H1 (cell line): ENCODE results near the gene AGPAT2. TPM values are rescaled to one million over a fixed set of nuclear protein-coding genes. Genes with fewer than 3 reads are reported as not detected.

Experiments used
- CTCF ChIA-PET: fragments of 300-600 bp; sonication (Branson Sonifier 250); formaldehyde crosslinking; loops from one replicate; lab custom pipeline; 2021; ENCODE audit not compliant: partially characterized antibody; lab: Charles Lee
- POLR2A ChIA-PET: fragments of 300-600 bp; sonication (Branson Sonifier 250); formaldehyde crosslinking; loops from one replicate; lab custom pipeline; 2021; ENCODE audit warnings: inconsistent platforms; ENCODE audit not compliant: partially characterized antibody; lab: Charles Lee
- DNase-seq, 2 experiments: peaks; one replicate each; pipeline versions ENCODE4 v3.0.0 to v3.0.0-alpha.2; 2010 to 2022; ENCODE audit warnings: low spot score in 2 of 2, low read depth in 1 of 2, mixed read lengths in 1 of 2
- FAIRE-seq: peaks from 2 replicates; lab custom pipeline; 2011; peaks lifted over from hg19 to GRCh38; lab: Jason Lieb, UNC
- H2AFZ ChIP-seq: 2 replicates; pipeline ENCODE4 v1.8.1; 2012; ENCODE audit warnings: low read length, inconsistent platforms
- H2AK5ac ChIP-seq: 2 replicates; pipeline ENCODE4 v1.6.1; 2013; ENCODE audit warnings: low read depth, low read length
- H2BK120ac ChIP-seq: replicated peaks from 2 replicates; pipeline ENCODE3; 2013; ENCODE audit warnings: low read depth, low read length, inconsistent platforms
- H2BK12ac ChIP-seq: 2 replicates; pipeline ENCODE4 v1.6.1; 2013; ENCODE audit warnings: low read depth, low read length
- H2BK15ac ChIP-seq: 2 replicates; pipeline ENCODE4 v1.6.1; 2013; ENCODE audit warnings: low read length
- H2BK20ac ChIP-seq: 2 replicates; pipeline ENCODE4 v1.6.1; 2013; ENCODE audit warnings: low read length
- H2BK5ac ChIP-seq: 2 replicates; pipeline ENCODE4 v1.6.1; 2013; ENCODE audit warnings: low read depth, low read length
- H3K14ac ChIP-seq: 2 replicates; pipeline ENCODE4 v1.6.1; 2013; ENCODE audit warnings: inconsistent platforms; ENCODE audit not compliant: insufficient read length
- H3K18ac ChIP-seq: 2 replicates; pipeline ENCODE4 v1.6.1; 2013; ENCODE audit warnings: low read length; ENCODE audit errors: extremely low read depth
- H3K23ac ChIP-seq: 2 replicates; pipeline ENCODE4 v1.6.1; 2013; ENCODE audit warnings: inconsistent platforms; ENCODE audit not compliant: insufficient read length
- H3K23me2 ChIP-seq: 2 replicates; pipeline ENCODE4 v1.6.1; 2013; ENCODE audit warnings: low read depth, low read length
- H3K27ac ChIP-seq: 2 replicates; pipeline ENCODE4 v1.6.1; 2011; ENCODE audit warnings: low read depth, low read length, inconsistent platforms
- H3K27me3 ChIP-seq, 4 experiments: replicated peaks in 1 of 4; 1 replicate in 1 of 4; 2 replicates in 3 of 4; pipeline versions ENCODE4 v1.6.1 to v1.8.1; 2011 to 2013; ENCODE audit warnings: low read length in 3 of 4, mild to moderate bottlenecking in 3 of 4, inconsistent platforms in 2 of 4, mixed read lengths in 2 of 4, moderate library complexity in 1 of 4; ENCODE audit not compliant: control insufficient read depth in 3 of 4, insufficient read depth in 3 of 4; ENCODE audit errors: extremely low read depth in 1 of 4
- H3K36me3 ChIP-seq, 4 experiments: 2 replicates each; pipeline versions ENCODE4 v1.6.1 to v1.8.1; 2011 to 2013; ENCODE audit warnings: mild to moderate bottlenecking in 4 of 4, low read length in 3 of 4, moderate library complexity in 2 of 4, control low read depth in 1 of 4, inconsistent platforms in 1 of 4; ENCODE audit not compliant: insufficient read depth in 4 of 4, control insufficient read depth in 2 of 4
- H3K4ac ChIP-seq: replicated peaks from 2 replicates; pipeline ENCODE3; 2013; ENCODE audit warnings: low read length, low read depth, mixed read lengths, inconsistent platforms; ENCODE audit not compliant: insufficient read length
- H3K4me1 ChIP-seq, 4 experiments: replicated peaks in 1 of 4; 1 replicate in 1 of 4; 2 replicates in 3 of 4; pipeline versions ENCODE4 v1.6.1 to v1.8.1; 2011 to 2013; ENCODE audit warnings: low read length in 3 of 4, inconsistent platforms in 2 of 4, mixed read lengths in 1 of 4; ENCODE audit not compliant: insufficient read depth in 4 of 4, control insufficient read depth in 3 of 4
- H3K4me2 ChIP-seq, 2 experiments: 2 replicates each; pipeline versions ENCODE4 v1.6.1 to v1.8.1; 2011 to 2013; ENCODE audit warnings: low read depth in 2 of 2, low read length in 2 of 2, control low read depth in 1 of 2, inconsistent platforms in 1 of 2, mild to moderate bottlenecking in 1 of 2; ENCODE audit not compliant: insufficient read depth in 1 of 2
- H3K4me3 ChIP-seq, 4 experiments: fragments of 200-600, 300-600 bp in 1 of 4; sonication (generic), shearing (Covaris generic), sonication (Bioruptor Twin) in 1 of 4; 2 replicates each; pipeline versions ENCODE4 v1.5.1 to v1.8.1; 2011 to 2016; ENCODE audit warnings: low read length in 4 of 4, low read depth in 3 of 4, control low read depth in 2 of 4, inconsistent platforms in 2 of 4, mild to moderate bottlenecking in 2 of 4, mixed read lengths in 1 of 4, moderate library complexity in 1 of 4; ENCODE audit not compliant: insufficient read depth in 2 of 4; ENCODE audit errors: extremely low read depth in 1 of 4
- H3K56ac ChIP-seq: replicated peaks from 2 replicates; pipeline ENCODE3; 2013; ENCODE audit warnings: low read depth, mild to moderate bottlenecking, mixed read lengths, low read length, inconsistent platforms; ENCODE audit not compliant: insufficient read length
- H3K79me1 ChIP-seq: 2 replicates; pipeline ENCODE4 v1.6.1; 2013; ENCODE audit warnings: low read depth, low read length, control low read depth
- H3K79me2 ChIP-seq, 2 experiments: 2 replicates each; pipeline versions ENCODE4 v1.6.1 to v1.8.1; 2012 to 2013; ENCODE audit warnings: low read length in 2 of 2, mild to moderate bottlenecking in 2 of 2, inconsistent platforms in 1 of 2; ENCODE audit not compliant: insufficient read depth in 2 of 2, control insufficient read depth in 1 of 2
- H3K9ac ChIP-seq, 4 experiments: replicated peaks in 1 of 4; 1 replicate in 1 of 4; 2 replicates in 3 of 4; pipeline versions ENCODE4 v1.6.1 to v1.8.1; 2011 to 2013; ENCODE audit warnings: low read depth in 3 of 4, low read length in 3 of 4, control low read depth in 2 of 4, mild to moderate bottlenecking in 2 of 4, moderate library complexity in 2 of 4, inconsistent platforms in 1 of 4; ENCODE audit errors: extremely low read depth in 1 of 4
- H3K9me3 ChIP-seq, 2 experiments: 2 replicates each; pipeline versions ENCODE4 v1.6.1 to v1.8.1; 2012 to 2013; ENCODE audit warnings: mild to moderate bottlenecking in 2 of 2, moderate library complexity in 2 of 2, control low read depth in 1 of 2, inconsistent platforms in 1 of 2, low read depth in 1 of 2, low read length in 1 of 2, mixed read lengths in 1 of 2; ENCODE audit not compliant: insufficient read depth in 2 of 2
- H4K20me1 ChIP-seq, 2 experiments: replicated peaks in 1 of 2; 2 replicates each; pipeline versions ENCODE3 to v1.8.1; 2011 to 2013; ENCODE audit warnings: inconsistent platforms in 2 of 2, low read length in 2 of 2, mild to moderate bottlenecking in 1 of 2; ENCODE audit not compliant: insufficient read depth in 2 of 2, control insufficient read depth in 1 of 2
- H4K5ac ChIP-seq: 2 replicates; pipeline ENCODE4 v1.6.1; 2013; ENCODE audit warnings: low read length, low read depth, mixed read lengths, inconsistent platforms; ENCODE audit not compliant: insufficient read length
- H4K8ac ChIP-seq: 2 replicates; pipeline ENCODE4 v1.8.0; 2013; ENCODE audit warnings: mild to moderate bottlenecking, moderate library complexity, low read length, inconsistent platforms; ENCODE audit not compliant: insufficient read depth; ENCODE audit errors: extremely low read depth
- H4K91ac ChIP-seq: replicated peaks from 2 replicates; pipeline ENCODE3; 2013; ENCODE audit warnings: low read length, mixed read lengths, inconsistent platforms; ENCODE audit not compliant: insufficient read length
- WGBS, 2 experiments: shearing (Covaris generic) in 1 of 2; methylation state at CpG; one replicate each; pipeline versions ENCODE4 v1.1.6 to v1.1.7; 2013 to 2015; ENCODE audit warnings: low lambda C conversion rate in 2 of 2, mixed read lengths in 2 of 2, inconsistent platforms in 1 of 2, low coverage in 1 of 2, missing lambda C conversion rate in 1 of 2; ENCODE audit not compliant: insufficient replicate concordance in 2 of 2, insufficient coverage in 1 of 2, insufficient read length in 1 of 2; ENCODE audit errors: extremely low coverage in 1 of 2, missing lambda C conversion rate in 1 of 2; 5-methylcytosine and 5-hydroxymethylcytosine counted together
- polyA plus RNA-seq, 7 experiments: library from polyadenylated mRNA; depleted of rRNA in 3 of 7; stranded (reverse) in 5 of 7; unstranded in 2 of 7; fragments of >200 nt in 5 of 7; fragments of 200-250 nt in 2 of 7; gene quantifications; 1 replicate in 5 of 7; 2 replicates in 1 of 7; 4 replicates in 1 of 7; pipeline versions ENCODE4 v1.2.1 to v1.2.3, GENCODE V29; 2011 to 2013; ENCODE audit warnings: missing spikeins in 2 of 7, mixed read lengths in 2 of 7
- total RNA-seq: library from RNA; stranded (reverse); fragmentation: NEBNext Ultra II Directional; extraction: Animal tissue kit (Norgen Biotek cat#: 25700); gene quantifications from 2 replicates; pipeline ENCODE4 v1.2.1, GENCODE V29; 2021

AGPAT2 gene
- total and polyA plus RNA-seq, 2 of the 8 experiments (the other 6 are each of a cell fraction or from before 2014, with no cell fraction given): 31.6 to 37.6 TPM

GRCh38 chr9:136735812-136736480 lies 48.7 kb upstream of the AGPAT2 start:
- Histone ChIP-seq H4K5ac (no peak overlapping the region), H2BK12ac (no peak overlapping the region), H3K14ac (no peak overlapping the region), H3K27ac (no peak overlapping the region), H2BK120ac (no peak overlapping the region), H3K4me1 (no peaks in the 10 kb centered on the region; a peak in 1 of 7 replicates), H2AFZ (no peak overlapping the region), H2BK20ac (no peak overlapping the region), H3K9me3 (no peaks in the 10 kb centered on the region; a peak in 1 of 4 replicates), H4K8ac (no peak overlapping the region), H2BK5ac (no peak overlapping the region), H2AK5ac (no peak overlapping the region), H3K4me3 (no peak overlapping the region), H3K56ac (no peak overlapping the region), H2BK15ac (no peak overlapping the region), H4K91ac (no peak overlapping the region), H4K20me1 (no peaks in the 10 kb centered on the region), H3K79me2 (no peaks in the 10 kb centered on the region), H3K9ac (no peak overlapping the region), H3K18ac (no peak overlapping the region), H3K23me2 (no peaks in the 10 kb centered on the region), H3K36me3 (no peaks in the 10 kb centered on the region), H3K4ac (no peak overlapping the region), H3K27me3 (no peaks in the 10 kb centered on the region; a peak in 1 of 7 replicates), H3K79me1 (no peaks in the 10 kb centered on the region; the same call in 1 of the 2 replicates), H3K23ac (no peak overlapping the region), H3K4me2 (no peak overlapping the region)
- DNase-seq (no peak), FAIRE-seq (no peak)
- ChIA-PET POLR2A (interaction anchor here (3.3 to 14.1 kb wide), 2 partner anchors 8 to 19 kb away, joined by 24 to 223 read pairs; partner anchors contain the start of gene DIPK1B), CTCF (interaction anchor here (0.7 kb wide), 1 partner anchor 22 kb away, joined by 5 read pairs; the partner anchor contains the start of gene LCN8)
- WGBS, 2 experiments: 84% methylated on average over 11 of the region's 21 CpGs; no CpG with 5 or more reads in 1 of the 2 experiments
